ENCODE measurements around the gene AP3S1. TPM values are rescaled to one million over a fixed set of nuclear protein-coding genes. Genes with fewer than 3 reads are reported as not detected.
"Not testable (repeated sequence)": the region's sequence is repeated elsewhere in the genome, so short reads cannot be mapped to it uniquely, and the experiment has no call there.

The AP3S1 gene
- total and polyA plus RNA-seq, 5 donors, result 70.9 to 82.2 (median 73.5) TPM

DNA sequence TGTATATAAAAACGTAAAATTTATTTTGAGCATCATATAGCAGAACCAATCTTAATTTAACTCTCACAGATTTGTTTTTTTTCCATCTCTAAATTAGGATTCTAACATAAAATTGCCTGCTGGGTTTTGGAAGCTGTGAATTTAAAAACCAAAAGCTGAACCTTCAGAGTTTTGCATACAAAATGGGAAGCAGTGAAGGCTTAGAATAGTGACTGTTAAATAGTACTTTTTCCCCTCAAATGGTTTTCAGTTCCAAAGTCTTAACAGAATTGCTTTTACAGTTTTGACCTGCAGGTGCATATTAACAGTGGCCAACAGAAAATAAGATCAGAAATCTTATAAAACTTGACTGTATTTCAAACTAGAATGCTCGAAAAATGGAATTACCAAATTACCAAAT lies 65.4 kb downstream of the AP3S1 start:
- H3K27ac ChIP-seq (ENCODE audit: low read length), result no peak overlapping the region
- no peaks in the 10 kb centered on the region for H3K9me3 ChIP-seq (ENCODE audit: control insufficient read depth, low read length)
- no peaks in the 10 kb centered on the region for H3K27me3 ChIP-seq (ENCODE audit: control insufficient read depth, insufficient read depth)
- no peak overlapping the region for H3K4me3 ChIP-seq (ENCODE audit: low read length)
- 90% methylated on average over 2 of the region's 2 CpGs for WGBS
- no peak for DNase-seq
- H3K4me1 ChIP-seq (ENCODE audit: control insufficient read depth, insufficient read depth, low read length), result no peaks in the 10 kb centered on the region
- no peak for ATAC-seq
- intact Hi-C loops (cut with DNase I), result no loop called here

DNA sequence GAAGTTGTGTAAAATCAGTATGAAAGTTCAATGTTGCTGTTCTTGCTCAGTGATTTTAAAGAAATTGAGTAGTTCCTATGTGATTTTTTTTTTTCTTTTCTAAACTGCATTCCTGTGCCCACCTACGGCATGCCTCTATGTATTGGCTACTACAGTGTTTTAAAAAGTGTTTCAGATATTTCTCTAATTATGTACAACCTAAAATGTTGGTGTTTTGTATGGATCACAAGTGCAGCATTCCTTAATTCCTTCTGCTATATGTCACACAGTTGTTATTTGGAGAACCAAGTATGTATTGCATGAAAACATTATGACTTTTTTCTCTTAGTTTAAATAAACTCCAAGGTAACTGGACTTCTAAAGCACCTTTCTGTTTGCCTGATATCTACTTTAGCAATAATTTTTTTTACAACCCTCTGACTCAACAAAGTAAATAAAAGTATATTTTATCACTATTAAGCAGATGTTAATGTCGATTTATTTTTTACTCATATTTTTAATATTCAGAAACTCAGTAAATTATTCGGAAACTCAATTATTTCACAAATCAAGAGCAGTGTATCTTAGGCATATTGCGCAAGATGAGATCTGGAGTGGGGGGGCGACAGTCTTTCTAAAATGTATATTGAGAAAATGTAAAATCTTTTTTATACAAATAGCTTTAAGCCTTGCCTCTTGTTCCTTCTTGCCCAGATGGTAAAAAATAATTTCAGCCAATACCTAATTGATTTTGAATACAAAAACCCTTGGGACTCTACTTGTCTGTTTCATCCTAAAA lies 72.1 kb downstream of the AP3S1 start:
- ATAC-seq; H3K9me3 ChIP-seq (ENCODE audit: control insufficient read depth, low read length); H3K27me3 ChIP-seq (ENCODE audit: control insufficient read depth, insufficient read depth); H3K4me1 ChIP-seq (ENCODE audit: control insufficient read depth, insufficient read depth, low read length); intact Hi-C loops (cut with DNase I); H3K27ac ChIP-seq (ENCODE audit: low read length); DNase-seq; H3K4me3 ChIP-seq (ENCODE audit: low read length): not testable (repeated sequence)
- WGBS, result 94% methylated on average over 5 of the region's 5 CpGs

DNA sequence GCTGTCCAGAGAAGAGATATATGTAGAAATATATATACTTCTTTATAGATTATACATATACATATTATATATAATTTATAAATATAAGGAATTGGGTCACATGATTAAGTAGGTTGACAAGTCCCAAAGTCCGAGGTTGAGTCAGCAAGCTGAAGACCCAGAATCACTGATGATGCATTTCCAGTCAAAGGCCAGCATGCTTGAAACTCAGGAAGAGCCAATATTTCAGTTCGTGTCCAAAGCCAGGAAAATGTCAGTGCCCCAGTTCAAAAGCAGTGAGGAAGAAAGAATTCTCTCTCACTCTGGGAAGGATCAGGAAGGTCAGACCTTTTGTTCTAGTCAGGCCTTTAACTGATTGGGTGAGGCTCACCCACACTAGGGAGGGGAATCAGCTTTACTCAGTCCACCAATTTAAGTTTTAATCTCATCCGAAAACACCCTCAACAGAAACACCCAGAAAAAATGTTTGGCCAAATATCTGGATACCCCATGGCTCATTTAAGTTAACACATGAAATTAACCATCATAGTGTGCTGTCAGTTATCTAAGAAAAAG lies 78.5 kb downstream of the AP3S1 start:
- H3K4me3 ChIP-seq (ENCODE audit: low read length), result no peak overlapping the region
- no peaks in the 10 kb centered on the region for H3K4me1 ChIP-seq (ENCODE audit: control insufficient read depth, insufficient read depth, low read length)
- no peaks in the 10 kb centered on the region for H3K27me3 ChIP-seq (ENCODE audit: control insufficient read depth, insufficient read depth)
- intact Hi-C loops (cut with DNase I), result no loop called here
- H3K9me3 ChIP-seq (ENCODE audit: control insufficient read depth, low read length), result no peaks in the 10 kb centered on the region
- H3K27ac ChIP-seq (ENCODE audit: low read length), result no peak overlapping the region
- WGBS, result 62% methylated on average over 3 of the region's 3 CpGs
- ATAC-seq (peak in 1 of 2 donors; percentile 74), DNase-seq (no peak)

GRCh38 chr5:115928578-115929407 lies 87.1 kb downstream of the AP3S1 start:
- H3K4me1 ChIP-seq (ENCODE audit: control insufficient read depth, insufficient read depth, low read length); H3K27me3 ChIP-seq (ENCODE audit: control insufficient read depth, insufficient read depth); H3K27ac ChIP-seq (ENCODE audit: low read length); H3K9me3 ChIP-seq (ENCODE audit: control insufficient read depth, low read length); H3K4me3 ChIP-seq (ENCODE audit: low read length); intact Hi-C loops (cut with DNase I); ATAC-seq; DNase-seq: not testable (repeated sequence)
- WGBS, result 94% methylated on average over 12 of the region's 12 CpGs

- ATAC-seq; H3K4me1 ChIP-seq (ENCODE audit: control insufficient read depth, insufficient read depth, low read length); intact Hi-C loops (cut with DNase I); H3K27me3 ChIP-seq (ENCODE audit: control insufficient read depth, insufficient read depth); H3K27ac ChIP-seq (ENCODE audit: low read length); H3K4me3 ChIP-seq (ENCODE audit: low read length); DNase-seq; H3K9me3 ChIP-seq (ENCODE audit: control insufficient read depth, low read length): not testable (repeated sequence)
- WGBS, result 98% methylated on average over 17 of the region's 17 CpGs
These were observed 88.4 kb downstream of the AP3S1 start for GRCh38 chr5:115930171-115930570.

DNA sequence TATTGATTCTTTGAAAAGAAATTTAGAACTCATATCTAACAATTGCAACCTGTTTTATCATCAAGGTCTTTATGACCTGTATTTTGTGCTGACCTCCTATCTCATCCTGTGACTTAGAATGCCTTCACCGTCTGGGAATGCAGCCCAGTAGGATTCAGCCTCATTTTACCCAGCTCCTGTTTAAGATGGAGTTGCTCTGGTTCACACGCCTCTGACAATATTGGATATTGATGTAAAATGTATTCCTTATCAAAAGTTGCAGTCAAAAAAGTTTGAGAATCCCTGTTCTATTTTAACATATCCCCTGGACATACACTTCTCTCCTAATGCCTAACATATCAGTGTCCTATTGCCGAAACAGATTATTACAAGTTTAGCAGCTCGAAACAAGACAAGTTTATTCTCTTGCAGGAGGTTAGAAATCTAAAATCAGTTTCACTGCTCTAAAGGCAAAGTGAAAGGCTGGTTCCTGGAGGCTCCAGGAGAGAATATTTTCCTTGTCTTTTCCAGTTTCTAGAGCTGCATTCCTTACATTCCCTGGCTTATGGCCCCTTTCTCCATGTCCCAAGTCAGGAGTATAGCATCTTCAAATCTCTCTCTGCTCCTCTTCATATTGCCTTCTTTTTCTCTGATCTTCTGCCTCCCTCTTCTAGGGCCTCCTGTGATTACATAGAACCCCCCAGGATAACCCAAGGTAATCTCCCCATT lies 89.0 kb downstream of the AP3S1 start:
- no peak overlapping the region for H3K27ac ChIP-seq (ENCODE audit: low read length)
- no peaks in the 10 kb centered on the region for H3K4me1 ChIP-seq (ENCODE audit: control insufficient read depth, insufficient read depth, low read length)
- no peak overlapping the region for H3K4me3 ChIP-seq (ENCODE audit: low read length)
- DNase-seq (no peak), ATAC-seq (no peak)
- 94% methylated on average over 4 of the region's 4 CpGs for WGBS
- intact Hi-C loops (cut with DNase I), result no loop called here
- no peaks in the 10 kb centered on the region for H3K9me3 ChIP-seq (ENCODE audit: control insufficient read depth, low read length)
- no peaks in the 10 kb centered on the region for H3K27me3 ChIP-seq (ENCODE audit: control insufficient read depth, insufficient read depth)

GRCh38 chr5:115932991-115933390 lies 91.3 kb downstream of the AP3S1 start:
- WGBS, result 92% methylated on average over 6 of the region's 6 CpGs
- no peak for DNase-seq
- Histone ChIP-seq H3K4me3 (ENCODE audit: low read length) (no peak overlapping the region), H3K9me3 (ENCODE audit: control insufficient read depth, low read length) (no peaks in the 10 kb centered on the region), H3K27me3 (ENCODE audit: control insufficient read depth, insufficient read depth) (no peaks in the 10 kb centered on the region), H3K27ac (ENCODE audit: low read length) (no peak overlapping the region), H3K4me1 (ENCODE audit: control insufficient read depth, insufficient read depth, low read length) (no peaks in the 10 kb centered on the region)
- intact Hi-C loops (cut with DNase I), result no loop called here
- no peak for ATAC-seq

DNA sequence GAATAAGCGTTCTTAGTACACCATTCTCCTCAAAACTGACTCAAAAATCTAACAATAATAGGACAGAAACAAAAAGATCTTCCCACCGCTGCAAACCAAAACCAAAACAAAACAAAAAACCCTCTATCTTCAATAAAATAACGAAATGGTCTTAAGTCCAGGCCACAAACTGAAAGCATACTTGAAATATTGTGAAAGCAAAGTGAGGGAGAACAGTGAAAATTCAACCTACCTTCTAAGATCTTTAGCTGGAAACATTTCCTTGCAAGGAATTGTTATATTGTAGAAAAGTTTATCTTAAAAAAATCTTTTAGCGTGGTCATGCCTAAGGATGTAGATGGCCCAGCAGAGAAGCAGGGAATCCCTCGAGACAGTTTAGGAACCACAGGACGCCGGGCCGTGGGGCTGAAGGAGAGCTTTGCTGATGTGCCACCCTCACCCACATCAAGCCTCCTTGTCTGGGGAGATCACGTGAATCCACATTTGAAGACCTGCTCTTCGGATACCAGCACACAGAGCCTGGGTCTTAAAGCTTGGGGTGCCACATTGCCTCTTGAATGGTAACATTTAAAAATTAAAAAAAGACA lies 92.7 kb downstream of the AP3S1 start:
- intact Hi-C loops (cut with DNase I), result no loop called here
- no peaks in the 10 kb centered on the region for H3K9me3 ChIP-seq (ENCODE audit: control insufficient read depth, low read length)
- no peak for ATAC-seq
- no peak overlapping the region for H3K27ac ChIP-seq (ENCODE audit: low read length)
- H3K27me3 ChIP-seq (ENCODE audit: control insufficient read depth, insufficient read depth), result no peaks in the 10 kb centered on the region
- no peak for DNase-seq
- no peaks in the 10 kb centered on the region for H3K4me1 ChIP-seq (ENCODE audit: control insufficient read depth, insufficient read depth, low read length)
- 92% methylated on average over 10 of the region's 10 CpGs for WGBS
- no peak overlapping the region for H3K4me3 ChIP-seq (ENCODE audit: low read length)

- WGBS, result 94% methylated on average over 1 of the region's 1 CpG
- no peaks in the 10 kb centered on the region for H3K9me3 ChIP-seq (ENCODE audit: control insufficient read depth, low read length)
- H3K27me3 ChIP-seq (ENCODE audit: control insufficient read depth, insufficient read depth), result no peaks in the 10 kb centered on the region
These were observed 94.3 kb downstream of the AP3S1 start for GRCh38 chr5:115936031-115936430.

GRCh38 chr5:115939059-115939458 lies 97.3 kb downstream of the AP3S1 start:
- Histone ChIP-seq H3K4me1 (ENCODE audit: control insufficient read depth, insufficient read depth, low read length) (no peaks in the 10 kb centered on the region), H3K9me3 (ENCODE audit: control insufficient read depth, low read length) (no peaks in the 10 kb centered on the region), H3K27ac (ENCODE audit: low read length) (no peak overlapping the region), H3K27me3 (ENCODE audit: control insufficient read depth, insufficient read depth) (no peaks in the 10 kb centered on the region), H3K4me3 (ENCODE audit: low read length) (no peak overlapping the region)
- no peak for DNase-seq
- intact Hi-C loops (cut with DNase I), result no loop called here
- 64% methylated on average over 4 of the region's 4 CpGs for WGBS
- ATAC-seq, result no peak

More at GRCh38 chr5:115936031-115936430, 94.3 kb downstream of the AP3S1 start:
- ATAC-seq (no peak), DNase-seq (no peak)
- Histone ChIP-seq H3K27ac (ENCODE audit: low read length) (no peak overlapping the region), H3K4me1 (ENCODE audit: control insufficient read depth, insufficient read depth, low read length) (no peaks in the 10 kb centered on the region), H3K4me3 (ENCODE audit: low read length) (no peak overlapping the region)
- intact Hi-C loops (cut with DNase I), result no loop called here

All from right cardiac atrium (tissue), 5 donors.